Upper lobe of left lung (tissue), 4 donors: Measurements from ENCODE around the gene PRKN.

Experiments used
- POLR2A ChIP-seq, 4 donors: fragments of 450-650 bp; IDR thresholded peaks; one replicate each; pipeline ENCODE4 v1.5.1; 2016 to 2017; ENCODE audit warnings: antibody characterized with exemption in 4 of 4, mild to moderate bottlenecking in 2 of 4
- POLR2AphosphoS5 ChIP-seq, 2 donors: sonication (generic); formaldehyde crosslinking; IDR thresholded peaks; one replicate each; pipeline ENCODE4 v1.5.1; 2017; ENCODE audit warnings: antibody characterized with exemption in 2 of 2
- TF ChIP-seq, protein P1 (sequence below), 6 experiments: fragments of 450-650 bp in 4 of 6; fragments of 200-600 bp in 2 of 6; sonication (generic) in 2 of 6; IDR thresholded peaks; one replicate each; pipeline ENCODE4 v1.5.1; 2016 to 2019; ENCODE audit warnings: antibody characterized with exemption in 6 of 6

DNA sequence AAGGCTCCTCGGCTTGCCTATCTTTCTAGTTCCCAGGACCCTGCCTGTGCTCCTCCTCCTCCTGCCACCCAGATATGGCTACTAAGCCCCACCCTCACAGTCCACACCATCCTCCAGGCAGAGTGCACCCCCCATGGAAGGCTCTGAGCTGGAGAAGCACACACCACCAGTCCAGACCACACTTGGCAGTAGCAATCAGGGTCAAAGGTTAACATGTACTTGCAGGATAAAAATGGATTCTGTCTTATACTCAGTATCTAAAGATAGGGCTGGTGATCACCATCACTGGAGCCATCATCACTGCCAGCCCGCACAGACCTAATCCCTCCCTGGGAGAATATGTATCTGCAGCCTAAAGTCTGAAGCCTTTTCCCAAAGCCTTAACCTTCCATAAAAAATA lies 83.4 kb downstream of the PRKN start:
- TF ChIP-seq, protein P1, sequence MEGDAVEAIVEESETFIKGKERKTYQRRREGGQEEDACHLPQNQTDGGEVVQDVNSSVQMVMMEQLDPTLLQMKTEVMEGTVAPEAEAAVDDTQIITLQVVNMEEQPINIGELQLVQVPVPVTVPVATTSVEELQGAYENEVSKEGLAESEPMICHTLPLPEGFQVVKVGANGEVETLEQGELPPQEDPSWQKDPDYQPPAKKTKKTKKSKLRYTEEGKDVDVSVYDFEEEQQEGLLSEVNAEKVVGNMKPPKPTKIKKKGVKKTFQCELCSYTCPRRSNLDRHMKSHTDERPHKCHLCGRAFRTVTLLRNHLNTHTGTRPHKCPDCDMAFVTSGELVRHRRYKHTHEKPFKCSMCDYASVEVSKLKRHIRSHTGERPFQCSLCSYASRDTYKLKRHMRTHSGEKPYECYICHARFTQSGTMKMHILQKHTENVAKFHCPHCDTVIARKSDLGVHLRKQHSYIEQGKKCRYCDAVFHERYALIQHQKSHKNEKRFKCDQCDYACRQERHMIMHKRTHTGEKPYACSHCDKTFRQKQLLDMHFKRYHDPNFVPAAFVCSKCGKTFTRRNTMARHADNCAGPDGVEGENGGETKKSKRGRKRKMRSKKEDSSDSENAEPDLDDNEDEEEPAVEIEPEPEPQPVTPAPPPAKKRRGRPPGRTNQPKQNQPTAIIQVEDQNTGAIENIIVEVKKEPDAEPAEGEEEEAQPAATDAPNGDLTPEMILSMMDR (IDR thresholded peaks at IDR 0.05), result no peak
- TF ChIP-seq POLR2A (IDR thresholded peaks at IDR 0.05), result no peak
- TF ChIP-seq POLR2AphosphoS5 (IDR thresholded peaks at IDR 0.05), result no peak
